Stimulated activated CD4-positive, alpha-beta T cell treated with anti-CD3 and anti-CD28 coated beads, Interleukin-15, amount 100 ng/mL, for 1 hour (primary cell): ENCODE results near the gene LIMA1.
"Not testable (repeated sequence)": the region's sequence is repeated elsewhere in the genome, so short reads cannot be mapped to it uniquely, and the experiment has no call there.

ENCODE experiments used
- DNase-seq, 2 donors: peaks; one replicate each; pipeline ENCODE4 v3.0.0-alpha.2; 2020; ENCODE audit warnings: low read depth in 1 of 2, low spot score in 1 of 2

The LIMA1 gene

DNA sequence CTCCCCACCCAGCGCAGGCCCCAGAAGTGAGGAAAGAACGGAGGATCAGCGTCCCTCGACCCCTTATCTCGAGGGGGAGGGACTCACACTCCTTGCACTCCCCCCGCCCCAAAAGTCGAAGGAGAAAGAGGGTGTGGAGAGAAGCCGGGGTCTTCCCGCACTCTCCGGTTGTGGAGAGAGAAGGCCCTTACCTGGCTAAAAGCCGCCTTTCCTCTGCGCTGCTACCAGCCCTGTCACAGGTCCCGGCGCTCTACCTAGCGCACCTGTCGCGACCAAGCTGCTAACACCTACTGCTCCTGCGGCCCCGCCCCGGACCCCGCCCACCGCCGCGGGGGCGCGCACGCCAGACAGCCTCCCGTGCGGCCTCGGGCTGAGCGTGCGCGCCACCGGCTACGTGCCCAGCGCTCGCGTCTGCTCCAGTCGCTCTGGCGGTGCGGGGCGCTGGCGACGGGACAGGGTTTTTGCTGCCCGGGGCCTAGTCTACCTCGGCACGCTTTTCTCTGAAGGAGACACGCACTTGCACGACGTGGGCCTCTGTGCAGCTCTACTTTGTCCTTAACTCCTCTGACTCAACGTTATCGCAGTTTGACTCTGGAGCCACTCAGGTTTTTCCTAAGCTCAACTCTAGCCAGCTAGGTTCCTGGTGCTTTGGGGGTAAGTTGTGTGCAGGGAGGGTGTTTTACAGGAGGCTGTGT, at the start of gene LIMA1:
LIMA1 (minus strand) TSS at position 292 of the 695 bp plus-strand sequence. CDS start 34,769 bp downstream, outside the sequence.
- DNase-seq: peak; percentile 87 to 91

DNA sequence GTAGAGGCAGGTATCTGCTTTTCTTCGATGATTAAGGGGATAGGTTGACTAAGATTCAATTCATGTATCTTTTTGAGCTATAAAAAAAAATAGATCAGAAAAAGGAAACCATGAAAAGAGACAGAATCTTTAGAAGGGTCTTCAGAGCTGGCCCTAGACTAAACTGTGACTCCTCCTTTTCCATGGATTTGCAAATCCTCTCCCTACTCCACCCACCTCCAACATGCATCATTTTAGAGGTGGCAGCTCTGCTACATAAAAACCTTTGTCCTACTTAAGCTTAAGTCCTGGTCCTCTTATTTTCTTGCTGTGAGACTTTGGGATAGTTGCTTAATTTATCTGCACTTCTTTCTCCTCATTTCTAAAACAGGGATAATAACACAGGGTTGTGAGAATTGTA, 48.4 kb upstream of the LIMA1 start:
- no peak for DNase-seq

DNA sequence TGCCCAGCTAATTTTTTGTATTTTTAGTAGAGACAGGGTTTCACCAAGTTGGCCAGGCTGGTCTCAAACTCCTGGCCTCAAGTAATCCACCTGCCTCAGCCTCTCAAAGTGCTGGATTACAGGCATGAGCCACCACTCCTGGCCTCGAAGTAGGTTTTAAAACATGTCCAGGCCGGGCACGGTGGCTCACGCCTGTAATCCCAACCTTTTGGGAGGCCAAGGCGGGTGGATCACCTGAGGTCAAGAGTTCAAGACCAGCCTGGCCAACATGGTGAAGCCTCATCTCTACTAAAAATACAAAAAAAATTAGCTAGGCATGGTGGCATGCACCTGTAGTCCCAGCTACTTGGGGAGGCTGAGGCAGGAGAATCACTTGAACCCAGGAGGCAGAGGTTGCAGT, 45.3 kb upstream of the LIMA1 start:
- not testable (repeated sequence) for DNase-seq

GRCh38 chr12:50326590-50327284, 43.4 kb upstream of the LIMA1 start:
- DNase-seq: no peak

- DNase-seq: no peak
Observed at GRCh38 chr12:50325890-50326391, 42.6 kb upstream of the LIMA1 start.

- DNase-seq: not testable (repeated sequence)
Observed at GRCh38 chr12:50324770-50325169, 41.5 kb upstream of the LIMA1 start.

- not testable (repeated sequence) for DNase-seq
Observed at GRCh38 chr12:50324077-50324476, 40.8 kb upstream of the LIMA1 start.

DNA sequence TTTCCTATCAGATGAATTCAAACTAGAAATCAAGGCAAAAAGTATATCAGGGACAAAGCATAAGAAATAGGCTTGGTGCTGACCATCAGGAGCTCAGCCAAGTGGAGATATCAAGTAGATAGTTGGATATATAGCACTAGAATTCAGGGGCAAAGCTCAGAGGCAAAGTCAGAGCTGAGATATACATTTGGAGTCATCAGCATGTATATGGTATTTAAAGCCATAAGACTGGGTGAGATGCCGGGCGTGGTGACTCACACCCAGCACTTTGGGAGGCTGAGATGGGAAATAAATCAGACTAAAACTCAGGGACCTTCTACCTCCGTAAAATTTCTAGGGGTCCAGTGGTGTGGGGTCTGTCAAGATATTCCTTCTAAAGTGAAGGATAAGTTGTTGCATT, 38.9 kb upstream of the LIMA1 start:
- no peak for DNase-seq

GRCh38 chr12:50317203-50317602, 33.9 kb upstream of the LIMA1 start:
- no peak for DNase-seq

GRCh38 chr12:50315803-50316202, 32.5 kb upstream of the LIMA1 start:
- DNase-seq: no peak

DNA sequence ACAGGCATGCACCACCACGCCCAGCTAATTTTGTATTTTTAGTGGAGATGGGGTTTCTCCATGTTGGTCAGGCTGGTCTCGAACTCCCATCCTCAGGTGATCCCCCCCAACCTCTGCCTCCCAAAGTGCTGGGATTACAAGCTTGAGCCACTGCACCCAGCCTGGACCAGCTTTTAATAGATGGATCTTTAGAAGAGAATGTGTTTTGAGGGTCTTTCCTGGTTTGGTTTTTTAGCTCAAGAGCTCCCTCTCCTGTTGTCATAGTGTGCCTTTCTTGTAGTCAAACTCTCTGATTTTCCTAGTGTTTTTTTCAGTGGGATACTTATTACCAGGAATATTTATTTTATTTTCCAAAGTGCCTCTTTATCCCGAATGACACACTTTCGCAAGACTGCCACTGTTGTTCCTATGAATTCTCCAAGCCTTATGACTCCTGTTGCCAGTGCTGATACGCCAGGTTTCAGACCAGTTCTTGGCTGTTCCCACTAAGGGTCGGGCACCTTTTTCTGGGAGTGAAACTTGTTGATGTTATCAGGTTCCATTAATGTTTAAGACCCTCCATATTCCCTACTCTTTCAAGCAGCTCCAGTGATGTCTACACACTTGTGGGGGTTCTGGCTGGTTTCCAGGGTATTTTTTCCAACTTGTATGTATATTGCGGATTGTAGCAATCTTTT, 31.5 kb upstream of the LIMA1 start:
- DNase-seq: no peak

GRCh38 chr12:50313971-50314370, 30.7 kb upstream of the LIMA1 start:
- DNase-seq: not testable (repeated sequence)

DNA sequence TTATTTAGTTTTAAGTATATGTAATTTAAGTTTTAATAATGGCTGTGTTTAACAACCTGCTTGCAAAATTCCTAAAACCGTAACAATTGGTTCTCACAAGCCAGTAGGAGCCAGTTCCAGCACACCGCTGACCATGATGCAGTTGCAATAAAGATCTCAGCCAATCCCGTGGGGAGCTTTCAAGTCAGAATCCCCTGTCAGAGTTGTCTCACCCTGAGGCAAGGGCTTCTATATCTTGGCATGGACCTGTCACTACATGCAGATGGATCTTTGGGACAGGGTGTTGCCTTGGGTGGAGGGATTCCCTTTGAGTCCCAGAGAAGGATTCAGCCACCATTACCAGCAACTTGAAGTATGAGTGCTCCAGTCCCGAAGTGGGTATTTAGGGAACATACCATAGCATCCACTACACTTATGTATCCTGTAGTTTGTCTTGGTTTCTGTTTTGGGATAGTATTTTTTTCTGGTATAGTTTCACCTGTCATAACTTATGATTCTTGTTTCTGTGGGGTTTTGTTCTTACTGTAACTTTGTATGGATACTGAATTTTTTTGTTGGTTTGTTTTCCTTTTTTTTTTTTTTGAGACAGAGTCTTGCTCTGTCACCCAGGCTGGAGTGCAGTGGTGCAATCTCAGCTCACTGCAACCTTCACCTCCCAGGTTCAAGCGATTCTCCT, 30.1 kb upstream of the LIMA1 start:
- DNase-seq: no peak

DNA sequence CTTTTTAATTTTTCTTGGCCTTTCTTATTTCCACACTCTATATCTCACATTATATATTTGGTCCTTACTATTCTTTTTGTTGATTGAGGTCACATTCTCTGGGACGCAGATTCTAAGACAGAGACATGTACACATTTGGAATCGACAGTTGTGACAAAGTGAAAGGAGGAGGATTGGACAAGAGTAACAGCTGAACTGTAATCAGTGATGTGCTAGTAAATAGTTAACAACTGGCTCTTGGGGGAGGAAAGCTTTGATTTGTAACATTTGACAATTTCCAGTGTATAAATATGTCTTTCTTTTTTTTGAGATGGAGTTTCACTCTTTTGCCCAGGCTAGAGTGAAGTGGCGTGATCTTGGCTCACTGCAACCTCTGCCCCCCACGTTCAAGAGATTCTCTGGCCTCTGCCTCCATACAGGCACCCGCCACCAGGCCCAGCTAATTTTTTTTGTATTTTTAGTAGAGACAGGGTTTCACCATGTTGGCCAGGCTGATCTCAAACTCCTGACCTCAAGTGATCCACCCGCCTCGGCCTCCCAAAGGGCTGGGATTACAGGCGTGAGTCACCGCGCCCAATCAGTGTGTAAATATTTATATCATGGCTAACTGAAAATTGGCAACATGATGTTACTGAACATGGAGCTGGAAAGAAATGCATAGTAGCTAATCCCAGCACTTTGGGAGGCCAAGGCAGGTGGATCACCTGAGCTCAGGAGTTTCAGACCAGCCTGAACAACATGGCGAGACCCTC, 28.7 kb upstream of the LIMA1 start:
- DNase-seq: not testable (repeated sequence)

- DNase-seq: no peak
Observed at GRCh38 chr12:50309950-50310349, 26.6 kb upstream of the LIMA1 start.

- DNase-seq: no peak
Observed at GRCh38 chr12:50302686-50303085, 19.4 kb upstream of the LIMA1 start.

- DNase-seq: no peak
Observed at GRCh38 chr12:50297996-50298395, 14.7 kb upstream of the LIMA1 start.

DNA sequence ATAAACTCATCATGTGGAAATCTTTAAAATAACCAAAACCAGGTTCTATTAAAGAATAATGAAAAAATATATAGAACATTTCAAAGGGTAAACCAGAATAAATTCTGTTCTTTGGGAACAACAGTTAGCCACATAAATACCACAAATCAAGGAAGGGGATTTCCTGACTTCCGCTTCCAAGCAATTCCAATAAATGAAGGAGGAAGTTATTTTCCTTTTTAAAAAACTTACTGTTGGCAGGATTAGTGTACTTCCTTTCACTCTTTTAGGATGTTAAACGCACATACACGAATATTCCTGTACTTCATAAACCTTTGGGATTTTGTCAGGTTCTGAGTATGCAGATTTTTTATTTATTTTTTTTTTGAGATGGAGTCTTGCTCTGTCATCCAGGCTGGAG, 13.7 kb upstream of the LIMA1 start:
- DNase-seq: no peak

DNA sequence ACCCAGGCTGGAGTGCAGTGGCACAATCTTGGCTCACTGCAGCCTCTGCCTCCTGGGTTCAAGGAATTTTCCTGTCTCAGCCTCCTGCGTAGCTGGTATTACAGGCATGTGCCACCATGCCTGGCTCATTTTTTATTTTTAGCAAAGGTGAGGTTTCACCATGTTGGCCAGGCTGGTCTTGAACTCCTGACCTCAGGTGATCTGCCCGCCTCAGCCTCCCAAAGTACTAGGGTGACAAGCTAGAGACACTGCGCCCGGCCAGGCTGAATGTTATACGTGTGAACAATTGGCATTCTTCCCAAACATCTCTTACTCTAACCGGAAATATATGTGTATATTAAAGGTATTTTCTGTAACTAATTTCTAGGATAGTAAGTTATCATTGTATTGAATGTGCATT, 13.2 kb upstream of the LIMA1 start:
- DNase-seq: no peak

GRCh38 chr12:50291377-50291776, 8.1 kb upstream of the LIMA1 start:
- DNase-seq: no peak

DNA sequence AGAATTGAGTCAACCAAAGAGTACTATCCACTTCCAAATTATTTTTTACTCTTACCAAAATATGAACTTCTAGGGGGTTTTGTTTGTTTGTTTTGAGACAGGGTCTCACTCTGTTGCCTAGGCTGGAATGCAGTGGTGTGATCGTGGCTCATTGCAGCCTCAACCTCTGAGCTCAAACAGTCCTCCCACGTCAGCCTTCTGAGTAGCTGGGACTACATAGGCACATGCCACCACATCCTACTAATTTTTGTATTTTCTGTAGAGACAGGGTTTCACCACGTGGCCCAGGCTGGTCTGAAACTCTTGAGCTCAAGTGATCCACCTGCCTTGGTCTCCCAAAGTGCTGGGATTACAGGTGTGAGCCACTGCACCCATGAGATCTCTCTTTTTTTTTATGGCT, 7.4 kb upstream of the LIMA1 start:
- DNase-seq: not testable (repeated sequence)
